Left hindlimb (tissue), 1 donor: Measurements from ENCODE around the gene KIR2DL1.
"Not testable (repeated sequence)": the region's sequence is repeated elsewhere in the genome, so short reads cannot be mapped to it uniquely, and the experiment has no call there.

Experiments
- DNase-seq: peaks from one replicate; pipeline ENCODE4 v3.0.0-alpha.2; 2018

The KIR2DL1 gene

GRCh38 chr19:54769646-54770045 is at the start of gene KIR2DL1:
Gene KIR2DL1, plus strand, starts transcription at chr19:54769793. Its CDS starts 58 bp downstream, at chr19:54769851.
- not testable (repeated sequence) for DNase-seq

DNA sequence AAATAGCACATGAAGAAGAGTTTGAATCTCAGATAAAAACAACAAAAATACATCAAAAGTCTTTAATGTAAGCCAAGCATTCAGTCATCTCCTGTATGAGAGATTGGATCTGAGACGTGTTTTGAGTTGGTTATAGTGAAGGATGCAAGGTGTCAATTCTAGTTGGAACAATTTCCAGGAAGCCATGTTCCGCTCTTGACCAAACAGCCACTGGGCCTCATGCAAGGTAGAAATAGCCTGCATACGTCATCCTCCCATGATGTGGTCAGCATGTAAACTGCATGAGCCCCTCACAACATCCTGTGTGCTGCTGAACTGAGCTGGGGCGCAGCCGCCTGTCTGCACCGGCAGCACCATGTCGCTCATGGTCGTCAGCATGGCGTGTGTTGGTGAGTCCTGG is 45.5 kb upstream of the KIR2DL1 start, which contains the start of gene KIR3DL3:
Gene KIR3DL3 (plus strand): TSS at position 301 of the 400 bp plus-strand sequence. CDS start 55 bp downstream, at position 356.
- no peak for DNase-seq

GRCh38 chr19:54724644-54725043 is 44.9 kb upstream of the KIR2DL1 start:
- DNase-seq: no peak

DNA sequence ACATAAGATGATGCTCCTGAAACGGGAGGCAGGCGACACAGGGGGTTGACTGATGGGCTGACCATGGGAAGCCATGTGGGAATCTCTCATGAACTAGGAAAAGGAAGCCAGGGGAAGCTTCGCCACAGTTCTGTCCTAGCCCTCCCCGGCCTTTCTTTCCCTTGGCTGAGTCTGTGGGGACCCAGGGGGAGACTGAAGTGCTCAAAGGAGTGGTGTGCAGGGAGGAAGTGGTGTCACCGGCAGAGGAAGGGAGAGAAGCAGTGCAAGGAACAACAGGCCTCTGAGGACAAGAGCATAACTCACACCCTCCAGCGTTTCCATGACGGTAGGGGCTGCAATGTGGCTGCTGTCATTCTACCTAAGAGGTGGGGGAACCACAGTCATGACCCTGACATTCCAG is 44.3 kb upstream of the KIR2DL1 start:
- DNase-seq: no peak

GRCh38 chr19:54727562-54727961 is 42.0 kb upstream of the KIR2DL1 start:
- no peak for DNase-seq

DNA sequence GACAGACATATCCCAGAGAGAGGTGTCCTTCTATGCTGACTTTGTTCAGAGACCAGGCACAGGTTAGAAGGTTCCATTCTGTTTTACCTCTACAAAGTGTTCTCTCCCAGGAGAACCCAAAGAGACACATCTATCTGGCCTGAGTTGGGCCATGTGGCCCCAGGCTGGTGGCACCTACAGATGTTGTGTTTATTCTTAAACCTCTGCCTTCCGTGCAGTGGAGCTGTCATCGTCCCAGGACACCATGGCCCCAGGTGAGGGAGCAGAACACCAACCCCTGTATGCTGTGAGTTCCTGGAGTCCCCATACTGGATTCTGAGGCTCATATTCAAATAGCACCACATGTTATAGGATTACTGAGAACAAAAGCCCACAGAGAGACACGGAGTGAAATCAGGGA is 41.4 kb upstream of the KIR2DL1 start:
- DNase-seq: no peak

DNA sequence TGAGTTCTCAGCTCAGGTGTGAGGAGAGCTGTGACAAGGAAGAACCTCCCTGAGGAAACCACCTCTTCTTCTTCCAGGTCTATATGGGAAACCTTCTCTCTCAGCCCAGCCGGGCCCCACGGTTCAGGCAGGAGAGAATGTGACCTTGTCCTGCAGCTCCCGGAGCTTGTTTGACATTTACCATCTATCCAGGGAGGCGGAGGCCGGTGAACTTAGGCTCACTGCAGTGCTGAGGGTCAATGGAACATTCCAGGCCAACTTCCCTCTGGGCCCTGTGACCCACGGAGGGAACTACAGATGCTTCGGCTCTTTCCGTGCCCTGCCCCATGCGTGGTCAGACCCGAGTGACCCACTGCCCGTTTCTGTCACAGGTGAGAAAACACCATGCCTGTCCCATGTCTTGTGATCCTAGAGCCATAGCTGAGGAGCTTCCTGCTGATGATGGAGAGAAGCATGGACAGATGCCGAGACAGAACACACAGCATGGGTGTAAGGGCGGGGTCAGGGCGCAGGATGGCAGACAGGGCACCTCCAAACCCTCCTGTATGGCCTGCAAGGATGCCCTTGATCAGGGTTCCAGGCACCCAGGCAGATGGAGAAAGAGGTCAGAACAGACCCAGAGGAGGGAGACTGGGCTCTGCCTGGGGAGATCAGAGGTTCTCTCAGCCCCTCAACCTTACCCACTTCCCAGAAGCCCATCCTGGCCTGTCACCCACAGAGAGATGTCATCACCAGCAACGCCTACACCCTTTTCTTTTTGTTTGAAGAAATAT is 40.0 kb upstream of the KIR2DL1 start:
- DNase-seq: no peak

DNA sequence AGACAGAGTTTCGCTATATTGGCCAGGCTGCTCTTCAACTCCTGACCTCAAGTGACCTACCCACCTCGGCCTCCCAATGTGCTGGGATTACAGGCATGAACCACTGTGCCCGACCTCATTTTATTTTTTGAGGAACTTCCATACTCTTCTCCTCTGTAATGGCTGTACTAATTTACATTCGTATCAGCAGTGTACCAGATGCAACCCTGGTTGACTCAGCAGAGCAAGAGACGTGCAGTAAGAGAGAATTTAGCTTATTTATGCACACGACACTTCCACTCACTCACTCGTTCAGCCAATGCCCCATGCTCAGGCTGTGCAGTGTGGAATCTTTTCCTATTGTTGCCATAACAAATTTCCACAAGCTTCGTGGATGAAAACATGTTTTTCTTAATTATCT is 38.4 kb upstream of the KIR2DL1 start:
- no peak for DNase-seq

DNA sequence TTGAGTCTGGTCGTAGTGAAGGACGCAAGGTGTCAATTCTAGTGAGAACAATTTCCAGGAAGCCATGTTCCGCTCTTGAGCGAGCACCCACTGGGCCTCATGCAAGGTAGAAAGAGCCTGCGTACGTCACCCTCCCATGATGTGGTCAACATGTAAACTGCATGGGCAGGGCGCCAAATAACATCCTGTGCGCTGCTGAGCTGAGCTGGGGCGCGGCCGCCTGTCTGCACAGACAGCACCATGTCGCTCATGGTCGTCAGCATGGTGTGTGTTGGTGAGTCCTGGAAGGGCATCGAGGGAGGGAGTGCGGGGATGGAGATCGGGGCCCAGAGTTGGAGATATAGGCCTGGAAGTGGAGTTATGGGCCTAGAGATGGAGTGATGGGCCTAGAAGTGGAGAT is 31.3 kb upstream of the KIR2DL1 start, which contains the start of gene KIR2DL3:
Gene KIR2DL3 (plus strand): TSS at position 208 of the 400 bp plus-strand sequence. CDS start 33 bp downstream, at position 241.
- DNase-seq: not testable (repeated sequence)

DNA sequence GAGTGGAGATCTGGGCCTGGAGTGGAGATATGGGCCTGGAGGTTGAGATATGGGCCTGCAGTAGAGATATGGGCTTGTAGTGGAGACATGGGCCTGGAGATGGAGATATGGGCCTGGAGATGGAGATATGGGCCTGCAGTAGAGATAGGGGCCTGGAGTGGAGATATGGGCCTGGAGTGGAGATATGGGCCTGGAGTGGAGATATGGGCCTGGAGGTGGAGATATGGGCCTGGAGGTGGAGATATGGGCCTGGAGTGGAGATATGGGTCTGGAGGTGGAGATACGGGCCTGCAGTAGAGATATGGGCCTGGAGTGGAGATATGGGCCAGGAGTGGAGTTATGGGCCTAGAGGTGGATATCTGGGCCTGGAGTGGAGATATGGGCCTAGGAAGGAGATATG is 30.9 kb upstream of the KIR2DL1 start:
- no peak for DNase-seq

- no peak for DNase-seq
These were observed 29.8 kb upstream of the KIR2DL1 start for GRCh38 chr19:54739587-54740497.

DNA sequence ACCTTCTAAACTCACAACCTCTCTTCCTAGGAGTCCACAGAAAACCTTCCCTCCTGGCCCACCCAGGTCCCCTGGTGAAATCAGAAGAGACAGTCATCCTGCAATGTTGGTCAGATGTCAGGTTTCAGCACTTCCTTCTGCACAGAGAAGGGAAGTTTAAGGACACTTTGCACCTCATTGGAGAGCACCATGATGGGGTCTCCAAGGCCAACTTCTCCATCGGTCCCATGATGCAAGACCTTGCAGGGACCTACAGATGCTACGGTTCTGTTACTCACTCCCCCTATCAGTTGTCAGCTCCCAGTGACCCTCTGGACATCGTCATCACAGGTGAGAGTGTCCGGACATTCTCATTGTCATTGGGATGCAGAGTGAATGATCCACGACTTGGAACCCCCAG is 27.6 kb upstream of the KIR2DL1 start:
- DNase-seq: not testable (repeated sequence)

DNA sequence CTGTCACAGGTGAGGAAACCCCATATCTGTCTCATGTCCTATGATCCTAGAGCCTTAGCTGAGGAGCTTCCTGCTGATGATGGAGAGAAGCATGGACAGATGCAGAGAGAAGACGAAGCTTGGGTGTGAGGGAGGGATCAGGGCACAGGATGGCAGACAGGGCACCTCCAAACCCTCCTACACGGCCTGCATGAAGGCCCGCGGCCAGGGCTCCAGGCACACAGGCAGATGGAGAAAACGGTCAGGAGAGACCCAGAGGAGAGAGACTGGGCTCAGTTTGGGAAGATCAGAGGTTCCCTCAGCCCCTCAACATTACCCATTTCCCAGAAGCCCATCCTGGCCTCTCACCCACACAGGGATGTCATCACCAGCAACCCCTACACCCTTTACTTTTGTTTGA is 25.5 kb upstream of the KIR2DL1 start:
- not testable (repeated sequence) for DNase-seq

DNA sequence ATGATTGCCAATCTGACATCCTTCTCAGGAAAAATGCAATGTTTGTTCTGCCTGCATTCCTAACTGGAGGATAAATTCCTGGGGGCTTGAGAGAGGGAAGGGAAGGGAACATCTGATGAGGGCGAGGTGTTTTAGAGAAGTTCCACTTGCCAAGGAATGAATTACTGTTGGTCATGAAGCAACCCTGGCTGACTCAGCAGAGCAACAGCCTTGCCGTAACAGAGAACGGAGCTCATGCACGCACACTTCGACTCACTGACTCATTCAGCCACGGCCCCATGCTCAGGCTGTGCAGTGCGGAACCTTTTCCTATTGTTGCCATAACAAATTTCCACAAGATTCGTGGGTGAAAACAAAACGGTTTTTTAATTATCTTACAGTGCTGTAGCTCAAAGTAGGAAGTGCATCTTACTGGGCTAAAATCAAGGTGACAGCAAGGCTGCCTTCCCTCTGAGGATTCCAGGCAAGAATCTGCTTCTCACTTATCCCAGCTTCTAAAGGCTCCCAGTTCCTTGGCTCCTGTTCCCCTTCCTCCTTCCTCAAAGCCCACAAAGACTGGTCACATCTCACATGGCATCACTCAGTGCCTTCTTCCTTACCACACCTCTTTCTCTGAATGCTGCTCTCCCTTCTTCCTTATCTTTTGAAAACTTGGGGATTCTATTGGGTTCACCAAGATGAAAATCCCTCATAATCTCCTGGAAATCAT is 21.8 kb upstream of the KIR2DL1 start:
- not testable (repeated sequence) for DNase-seq

DNA sequence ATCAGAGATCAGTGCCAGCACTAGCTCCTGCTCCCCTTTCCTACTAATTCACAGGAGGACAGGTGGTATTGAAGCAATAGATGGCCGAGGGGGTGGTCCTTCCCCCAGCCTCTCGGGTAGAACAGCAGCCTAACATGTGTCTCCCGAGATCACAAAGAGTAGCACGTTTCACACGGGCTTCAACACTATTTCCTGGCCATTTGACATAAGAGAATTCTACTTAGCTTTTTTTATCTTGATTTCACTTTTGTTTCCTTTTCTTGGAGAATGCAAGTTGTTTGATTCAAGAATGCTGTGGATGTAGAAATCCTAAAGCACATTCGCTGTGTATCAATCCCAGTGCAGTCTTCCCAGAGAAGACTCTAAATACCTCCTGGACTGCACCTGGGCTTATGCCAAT is 19.3 kb upstream of the KIR2DL1 start:
- not testable (repeated sequence) for DNase-seq

DNA sequence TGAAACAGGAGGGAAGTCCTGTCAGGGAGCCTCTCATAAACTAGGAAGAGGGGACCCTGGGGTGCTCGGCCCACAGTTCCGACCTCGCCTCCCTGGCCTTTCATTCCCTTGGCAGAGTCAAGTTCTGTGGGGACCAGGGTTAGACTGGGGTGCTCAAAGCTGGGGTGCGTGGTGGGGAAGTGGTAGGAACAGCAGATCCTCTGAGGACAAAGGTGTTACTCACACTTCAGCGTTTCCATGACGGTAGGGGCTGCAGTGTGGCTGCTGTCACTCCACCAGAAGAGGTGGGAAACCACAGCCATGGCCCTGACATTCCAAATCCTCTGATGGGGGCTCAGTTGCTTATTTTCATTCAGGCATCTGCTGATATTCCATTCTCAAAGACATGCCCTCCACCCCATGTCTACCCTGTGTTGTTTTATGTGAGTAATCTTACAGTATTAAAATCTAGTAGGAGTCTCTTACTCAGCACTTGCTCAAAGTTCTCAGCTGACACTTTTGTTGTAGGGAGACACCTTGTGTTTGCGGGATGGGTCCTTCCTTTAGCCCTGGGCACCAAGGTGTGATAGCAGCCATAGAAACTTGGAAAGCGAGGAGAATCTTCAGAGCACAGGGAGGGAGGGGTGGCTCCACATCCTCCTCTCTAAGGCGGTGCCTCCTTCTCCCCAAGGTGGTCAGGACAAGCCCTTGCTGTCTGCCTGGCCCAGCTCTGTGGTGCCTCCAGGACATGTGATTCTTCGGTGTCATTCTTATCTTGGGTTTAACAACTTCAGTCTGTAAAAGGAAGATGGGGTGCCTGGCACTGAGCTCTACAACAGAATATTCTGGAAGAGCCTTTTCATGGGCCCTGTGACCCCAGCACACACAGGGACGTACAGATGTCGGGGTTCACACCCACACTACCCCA is 13.1 kb upstream of the KIR2DL1 start:
- DNase-seq: not testable (repeated sequence)

- DNase-seq: not testable (repeated sequence)
These were observed 11.0 kb upstream of the KIR2DL1 start for GRCh38 chr19:54758577-54758976.

GRCh38 chr19:54764219-54764618 is 5.4 kb upstream of the KIR2DL1 start:
- DNase-seq: not testable (repeated sequence)

DNA sequence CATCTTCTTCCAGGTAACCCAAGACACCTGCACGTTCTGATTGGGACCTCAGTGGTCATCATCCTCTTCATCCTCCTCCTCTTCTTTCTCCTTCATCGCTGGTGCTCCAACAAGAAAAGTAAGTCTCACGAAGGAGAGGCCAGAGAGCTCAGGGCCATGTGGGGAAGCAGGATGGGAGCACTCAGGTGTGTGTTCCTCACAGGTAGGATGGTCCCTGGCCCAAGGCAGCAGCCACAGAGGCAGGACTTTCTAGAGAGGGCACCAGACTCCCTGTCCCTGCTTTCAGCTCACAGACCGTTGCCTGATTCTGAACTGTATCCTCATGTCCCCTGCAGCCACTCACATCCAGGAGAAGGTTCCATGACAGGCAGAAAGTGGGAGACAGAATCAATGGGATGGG is 3.1 kb upstream of the KIR2DL1 start:
- DNase-seq: not testable (repeated sequence)

- not testable (repeated sequence) for DNase-seq
These were observed 918 bp downstream of the KIR2DL1 start for GRCh38 chr19:54770511-54770910.
